Trophoblast cell (in vitro differentiated cells and primary cell): ENCODE data around the gene NXPH3.
A peak's percentile ranks its signal among the peaks of the same experiment; 100 is the strongest.

ENCODE experiments used
- DNase-seq, 2 donors: peaks; one replicate each; pipeline ENCODE4 v3.0.0-alpha.2; 2016
- H2AFZ ChIP-seq: 2 replicates; pipeline ENCODE4 v1.6.1; 2013; ENCODE audit warnings: low read length, moderate library complexity, mild to moderate bottlenecking; ENCODE audit not compliant: insufficient read depth, poor library complexity
- H2AK5ac ChIP-seq: 2 replicates; pipeline ENCODE4 v1.6.1; 2013; ENCODE audit warnings: mild to moderate bottlenecking, low read length
- H2BK120ac ChIP-seq: 2 replicates; pipeline ENCODE4 v1.6.1; 2013; ENCODE audit warnings: low read length, mild to moderate bottlenecking, moderate library complexity; ENCODE audit not compliant: insufficient read depth, poor library complexity
- H2BK12ac ChIP-seq: 2 replicates; pipeline ENCODE4 v1.6.1; 2013; ENCODE audit warnings: mild to moderate bottlenecking, low read length, moderate library complexity
- H2BK5ac ChIP-seq: 2 replicates; pipeline ENCODE4 v1.6.1; 2013; ENCODE audit warnings: low read length, low read depth, moderate library complexity, mild to moderate bottlenecking; ENCODE audit not compliant: poor library complexity
- H3K14ac ChIP-seq: 2 replicates; pipeline ENCODE4 v1.6.1; 2013; ENCODE audit warnings: mild to moderate bottlenecking, low read length
- H3K18ac ChIP-seq: 2 replicates; pipeline ENCODE4 v1.6.1; 2013; ENCODE audit warnings: mild to moderate bottlenecking, low read length
- H3K23ac ChIP-seq: 2 replicates; pipeline ENCODE4 v1.6.1; 2013; ENCODE audit warnings: low read length
- H3K27ac ChIP-seq: 2 replicates; pipeline ENCODE4 v1.5.1; 2013; ENCODE audit warnings: low read depth, mild to moderate bottlenecking, inconsistent platforms, low read length, moderate library complexity
- H3K27me3 ChIP-seq: 2 replicates; pipeline ENCODE4 v1.6.1; 2013; ENCODE audit warnings: inconsistent platforms, mild to moderate bottlenecking, low read length, moderate library complexity; ENCODE audit not compliant: insufficient read depth
- H3K36me3 ChIP-seq, 2 experiments: 1 replicate in 1 of 2; 2 replicates in 1 of 2; pipeline ENCODE4 v1.6.1; 2013; ENCODE audit warnings: low read length in 2 of 2, mild to moderate bottlenecking in 2 of 2, moderate library complexity in 1 of 2; ENCODE audit not compliant: insufficient read depth in 2 of 2, control insufficient read depth in 1 of 2
- H3K4ac ChIP-seq: 2 replicates; pipeline ENCODE4 v1.6.1; 2013; ENCODE audit warnings: low read depth, mild to moderate bottlenecking, low read length, moderate library complexity
- H3K4me1 ChIP-seq, 2 experiments: 1 replicate in 1 of 2; 2 replicates in 1 of 2; pipeline ENCODE4 v1.6.1; 2013; ENCODE audit warnings: low read length in 2 of 2, mild to moderate bottlenecking in 2 of 2, moderate library complexity in 1 of 2; ENCODE audit not compliant: insufficient read depth in 2 of 2, control insufficient read depth in 1 of 2
- H3K4me2 ChIP-seq: 2 replicates; pipeline ENCODE4 v1.6.1; 2013; ENCODE audit warnings: inconsistent platforms, mild to moderate bottlenecking, low read length, moderate library complexity
- H3K4me3 ChIP-seq: 2 replicates; pipeline ENCODE4 v1.5.1; 2013; ENCODE audit warnings: mild to moderate bottlenecking, low read depth, low read length, inconsistent platforms
- H3K79me1 ChIP-seq: one replicate; pipeline ENCODE4 v1.6.1; 2013; ENCODE audit warnings: low read length
- H3K79me2 ChIP-seq: 2 replicates; pipeline ENCODE4 v1.6.1; 2013; ENCODE audit warnings: low read length, mild to moderate bottlenecking; ENCODE audit not compliant: control insufficient read depth, insufficient read depth, poor library complexity
- H3K9ac ChIP-seq: 2 replicates; pipeline ENCODE4 v1.6.1; 2013; ENCODE audit warnings: mild to moderate bottlenecking, low read length
- H3K9me3 ChIP-seq: 2 replicates; pipeline ENCODE4 v1.6.1; 2013; ENCODE audit warnings: low read depth, mild to moderate bottlenecking, control low read depth, inconsistent platforms, low read length; ENCODE audit not compliant: insufficient read depth
- H4K12ac ChIP-seq: 2 replicates; pipeline ENCODE4 v1.6.1; 2013; ENCODE audit warnings: low read depth, mild to moderate bottlenecking, low read length, moderate library complexity
- H4K8ac ChIP-seq: 2 replicates; pipeline ENCODE4 v1.6.1; 2013; ENCODE audit warnings: low read depth, mild to moderate bottlenecking, low read length, moderate library complexity
- H4K91ac ChIP-seq: one replicate; pipeline ENCODE4 v1.6.1; 2013; ENCODE audit warnings: low read depth, mild to moderate bottlenecking, low read length, moderate library complexity
- WGBS: extraction: QIAGEN DNeasy Blood & Tissue Kit; methylation state at CpG from one replicate; pipeline ENCODE4 v1.1.7; 2013; ENCODE audit warnings: missing lambda C conversion rate; ENCODE audit not compliant: insufficient read length, insufficient coverage; ENCODE audit errors: extremely low coverage; 5-methylcytosine and 5-hydroxymethylcytosine counted together

The NXPH3 gene

GRCh38 chr17:49576917-49577649 is 1.4 kb downstream of the NXPH3 start:
- Histone ChIP-seq H4K91ac (no peak overlapping the region), H3K79me1 (no peaks in the 10 kb centered on the region), H3K36me3 (no peaks in the 10 kb centered on the region), H3K14ac (peak overlapping the region; percentile 29), H2BK12ac (peak overlapping the region; percentile 8), H3K9me3 (peaks cover 5% of the 10 kb centered on the region), H3K23ac (no peak overlapping the region), H2AFZ (peak overlapping the region; percentile 80), H2BK5ac (peak overlapping the region; percentile 16), H2BK120ac (no peak overlapping the region), H2AK5ac (peak overlapping the region; percentile 11), H4K8ac (peak overlapping the region; percentile 44), H3K4ac (no peak overlapping the region), H3K79me2 (peaks cover 4% of the 10 kb centered on the region), H4K12ac (peak overlapping the region; percentile 14), H3K9ac (peak overlapping the region; percentile 59), H3K27ac (no peak overlapping the region), H3K4me2 (peak overlapping the region; percentile 99), H3K18ac (peak overlapping the region; percentile 28), H3K27me3 (peaks cover 2% of the 10 kb centered on the region), H3K4me3 (peak overlapping the region; percentile 73), H3K4me1 (peaks cover 6 to 7% of the 10 kb centered on the region in 2 experiments)
- no peak for DNase-seq
- no CpG with 5 or more reads among the region's 22 CpGs for WGBS

GRCh38 chr17:49577650-49577934 is 1.9 kb downstream of the NXPH3 start:
- no peak overlapping the region for H3K27ac ChIP-seq
- peak in 1 of 2 donors; percentile 20 for DNase-seq
- peaks cover 5% of the 10 kb centered on the region for H3K9me3 ChIP-seq
- H4K8ac ChIP-seq, result no peak overlapping the region
- H2BK120ac ChIP-seq, result no peak overlapping the region
- H4K12ac ChIP-seq, result no peak overlapping the region
- H3K14ac ChIP-seq, result no peak overlapping the region
- H2BK12ac ChIP-seq, result no peak overlapping the region
- H4K91ac ChIP-seq, result no peak overlapping the region
- H2AFZ ChIP-seq, result no peak overlapping the region
- H3K4me1 ChIP-seq, result peaks cover 6 to 7% of the 10 kb centered on the region in 2 experiments
- H2BK5ac ChIP-seq, result no peak overlapping the region
- no peaks in the 10 kb centered on the region for H3K79me1 ChIP-seq
- no peak overlapping the region for H3K9ac ChIP-seq
- peaks cover 4% of the 10 kb centered on the region for H3K79me2 ChIP-seq
- no peaks in the 10 kb centered on the region for H3K27me3 ChIP-seq
- no peak overlapping the region for H3K23ac ChIP-seq
- H2AK5ac ChIP-seq, result no peak overlapping the region
- H3K4me3 ChIP-seq, result no peak overlapping the region
- H3K4ac ChIP-seq, result no peak overlapping the region
- H3K36me3 ChIP-seq, result no peaks in the 10 kb centered on the region
- no peak overlapping the region for H3K18ac ChIP-seq
- H3K4me2 ChIP-seq, result no peak overlapping the region
- WGBS, result no CpG with 5 or more reads among the region's 3 CpGs

- no peak for DNase-seq
- Histone ChIP-seq H3K4me2 (no peak overlapping the region), H3K4ac (no peak overlapping the region), H2BK12ac (no peak overlapping the region), H4K12ac (no peak overlapping the region), H2AFZ (no peak overlapping the region), H3K27me3 (no peaks in the 10 kb centered on the region), H3K9me3 (peaks cover 5% of the 10 kb centered on the region), H3K9ac (no peak overlapping the region), H3K18ac (no peak overlapping the region), H3K14ac (no peak overlapping the region), H3K27ac (no peak overlapping the region), H4K91ac (no peak overlapping the region), H4K8ac (no peak overlapping the region), H2AK5ac (no peak overlapping the region), H3K23ac (no peak overlapping the region), H3K79me1 (no peaks in the 10 kb centered on the region), H3K4me3 (no peak overlapping the region), H3K4me1 (peaks cover 6 to 7% of the 10 kb centered on the region in 2 experiments), H2BK120ac (no peak overlapping the region), H2BK5ac (no peak overlapping the region), H3K79me2 (peaks cover 4% of the 10 kb centered on the region), H3K36me3 (no peaks in the 10 kb centered on the region)
- WGBS, result no CpG with 5 or more reads among the region's 4 CpGs
Measured at GRCh38 chr17:49577963-49578362, 2.3 kb downstream of the NXPH3 start.

- Histone ChIP-seq H4K91ac (no peak overlapping the region), H3K9ac (no peak overlapping the region), H3K27me3 (no peaks in the 10 kb centered on the region), H4K12ac (no peak overlapping the region), H4K8ac (no peak overlapping the region), H3K36me3 (no peaks in the 10 kb centered on the region), H3K79me1 (no peaks in the 10 kb centered on the region), H3K79me2 (peaks cover 4% of the 10 kb centered on the region), H3K23ac (no peak overlapping the region), H3K4ac (no peak overlapping the region), H3K4me2 (no peak overlapping the region), H3K4me1 (peaks cover 6 to 7% of the 10 kb centered on the region in 2 experiments), H2AK5ac (no peak overlapping the region), H3K27ac (no peak overlapping the region), H2BK120ac (no peak overlapping the region), H3K14ac (no peak overlapping the region), H2BK12ac (no peak overlapping the region), H2AFZ (no peak overlapping the region), H3K4me3 (no peak overlapping the region), H2BK5ac (no peak overlapping the region), H3K18ac (no peak overlapping the region), H3K9me3 (peaks cover 5% of the 10 kb centered on the region)
- DNase-seq, result no peak
- whole genome bisulfite sequencing, result no CpG with 5 or more reads among the region's 13 CpGs
Measured at GRCh38 chr17:49578414-49578813, 2.7 kb downstream of the NXPH3 start.
